Right lobe of liver (tissue), 4 donors: Measurements from ENCODE around the gene EMID1.

Source experiments
- CTCF ChIP-seq, 4 donors: fragments of 200-600 bp in 3 of 4; fragments of 450-650 bp in 1 of 4; IDR thresholded peaks; one replicate each; pipeline versions ENCODE4 v1.5.1 to v1.8.0; 2016 to 2022; ENCODE audit warnings: antibody characterized with exemption in 4 of 4, mild to moderate bottlenecking in 2 of 4
- POLR2A ChIP-seq: fragments of 450-650 bp; IDR thresholded peaks from one replicate; pipeline ENCODE4 v1.6.1; 2017; ENCODE audit warnings: antibody characterized with exemption, mild to moderate bottlenecking
- donor health status: DM: no; HTN: no; CAD: no.
- donor health status: DM: no; HTN: no; CAD: no.
- donor health status: DM: no; HTN: yes; CAD: no.

- TF ChIP-seq CTCF (IDR thresholded peaks at IDR 0.05) = no peak
- TF ChIP-seq POLR2A = no peak
These were observed 92.9 kb downstream of the EMID1 start for GRCh38 chr22:29298641-29299040.
